Heart left ventricle (tissue), 13 donors: ENCODE measurements around the gene AFMID.

ENCODE experiments used
- POLR2A ChIP-seq, 2 donors: fragments of 450-650 bp; IDR thresholded peaks; one replicate each; pipeline ENCODE4 v1.6.1; 2017; ENCODE audit warnings: antibody characterized with exemption in 2 of 2, mild to moderate bottlenecking in 2 of 2, moderate library complexity in 2 of 2
- TF ChIP-seq, protein P1 (sequence below), 12 donors: fragments of 200-600 bp; sonication (generic) in 4 of 12; IDR thresholded peaks; one replicate each; pipeline versions ENCODE4 v1.5.0 to v1.8.0; 2018 to 2022; ENCODE audit warnings: antibody characterized with exemption in 12 of 12, mild to moderate bottlenecking in 5 of 12
- donor health status: ischemic (EF 13 %, LVEDD 7.1; RV severe dilation, severe dysfunction).
- donor health status: DM: no; HTN: yes; CAD: no.
- donor health status: DM: no; HTN: no; CAD: no.
- donor health status: ischemic (EF 25% LVEDD 6.9; RV normal size, moderate dysfunction).
- donor health status: ischemic (EF 25% LVEDD 5.7; RV mildly dilated, moderate dysfunction).
- donor health status: ischemic (EF 35%, LVEDD 5.7; RV mildly dilated, moderate dysfunction).
- donor health status: nonischemic (EF 11% LVEDD 7.7; RV severe dilation, severe dysfunction).
- donor health status: DM: yes; HTN: yes; CAD: no.
- donor health status: PGD.
- donor health status: ischemic (EF 29% LVEDD 5.4; RV normal size, mild dysfunction).
- donor health status: nonischemic (EF 23%, LVEDD 6.1; RV moderate dilation, normal function).

DNA sequence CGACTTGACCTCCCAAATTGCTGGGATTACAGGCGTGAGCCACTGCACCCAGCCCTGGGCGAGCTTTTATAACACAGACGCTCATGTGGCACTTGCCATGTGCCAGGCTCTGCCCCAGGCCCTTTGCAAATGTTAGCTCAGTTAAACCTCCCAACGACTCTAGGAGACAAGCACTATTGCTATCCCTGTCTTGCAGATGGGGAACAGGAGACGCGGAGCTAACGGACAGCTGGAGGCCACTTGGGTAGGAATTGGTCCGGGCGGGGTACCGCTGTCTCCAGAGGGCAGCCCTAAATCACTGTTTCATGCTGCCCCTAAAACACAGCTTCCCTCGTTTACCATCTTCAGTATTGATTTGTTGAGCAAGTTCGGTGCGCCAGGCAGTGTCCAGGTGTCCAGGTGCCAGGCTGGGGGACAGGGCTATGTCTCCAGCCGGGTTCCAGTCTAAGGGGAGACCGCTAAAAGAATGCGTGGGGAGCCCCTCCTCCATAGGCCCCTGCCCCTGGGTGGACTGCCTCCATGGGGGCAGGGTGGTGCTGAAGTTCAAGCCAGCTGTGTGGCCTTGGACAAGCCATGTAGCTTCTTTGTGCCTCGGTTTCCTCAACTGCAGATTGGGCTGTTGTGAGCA, 68.0 kb downstream of the AFMID start:
- TF ChIP-seq, protein P1, sequence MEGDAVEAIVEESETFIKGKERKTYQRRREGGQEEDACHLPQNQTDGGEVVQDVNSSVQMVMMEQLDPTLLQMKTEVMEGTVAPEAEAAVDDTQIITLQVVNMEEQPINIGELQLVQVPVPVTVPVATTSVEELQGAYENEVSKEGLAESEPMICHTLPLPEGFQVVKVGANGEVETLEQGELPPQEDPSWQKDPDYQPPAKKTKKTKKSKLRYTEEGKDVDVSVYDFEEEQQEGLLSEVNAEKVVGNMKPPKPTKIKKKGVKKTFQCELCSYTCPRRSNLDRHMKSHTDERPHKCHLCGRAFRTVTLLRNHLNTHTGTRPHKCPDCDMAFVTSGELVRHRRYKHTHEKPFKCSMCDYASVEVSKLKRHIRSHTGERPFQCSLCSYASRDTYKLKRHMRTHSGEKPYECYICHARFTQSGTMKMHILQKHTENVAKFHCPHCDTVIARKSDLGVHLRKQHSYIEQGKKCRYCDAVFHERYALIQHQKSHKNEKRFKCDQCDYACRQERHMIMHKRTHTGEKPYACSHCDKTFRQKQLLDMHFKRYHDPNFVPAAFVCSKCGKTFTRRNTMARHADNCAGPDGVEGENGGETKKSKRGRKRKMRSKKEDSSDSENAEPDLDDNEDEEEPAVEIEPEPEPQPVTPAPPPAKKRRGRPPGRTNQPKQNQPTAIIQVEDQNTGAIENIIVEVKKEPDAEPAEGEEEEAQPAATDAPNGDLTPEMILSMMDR (IDR thresholded peaks at IDR 0.05): no peak
- no peak for TF ChIP-seq POLR2A (IDR thresholded peaks at IDR 0.05)
